ENCODE data around the gene MAML2.

Gene MAML2

DNA sequence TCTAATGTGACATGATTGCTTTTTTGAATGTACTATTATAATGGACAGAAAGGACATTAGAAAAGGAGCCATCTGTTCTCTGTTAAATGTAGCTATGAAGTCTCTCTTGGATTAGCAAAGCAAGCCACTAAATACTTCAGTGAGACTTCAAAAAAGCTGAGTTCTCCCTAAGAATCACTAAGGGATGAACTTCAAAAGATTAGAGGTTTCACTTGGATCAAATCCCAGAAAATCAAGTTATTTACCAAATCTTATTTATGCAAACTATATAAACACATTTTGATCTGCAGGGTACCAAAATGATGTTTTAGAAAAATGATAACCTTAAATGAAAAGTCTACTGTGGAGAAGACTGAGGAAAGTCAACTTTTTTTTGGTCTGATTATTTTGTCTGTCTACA lies 337.0 kb downstream of the MAML2 start:
- no peak for DNase-seq (ENCODE audit: low spot score)
- TF ChIP-seq, protein P1, sequence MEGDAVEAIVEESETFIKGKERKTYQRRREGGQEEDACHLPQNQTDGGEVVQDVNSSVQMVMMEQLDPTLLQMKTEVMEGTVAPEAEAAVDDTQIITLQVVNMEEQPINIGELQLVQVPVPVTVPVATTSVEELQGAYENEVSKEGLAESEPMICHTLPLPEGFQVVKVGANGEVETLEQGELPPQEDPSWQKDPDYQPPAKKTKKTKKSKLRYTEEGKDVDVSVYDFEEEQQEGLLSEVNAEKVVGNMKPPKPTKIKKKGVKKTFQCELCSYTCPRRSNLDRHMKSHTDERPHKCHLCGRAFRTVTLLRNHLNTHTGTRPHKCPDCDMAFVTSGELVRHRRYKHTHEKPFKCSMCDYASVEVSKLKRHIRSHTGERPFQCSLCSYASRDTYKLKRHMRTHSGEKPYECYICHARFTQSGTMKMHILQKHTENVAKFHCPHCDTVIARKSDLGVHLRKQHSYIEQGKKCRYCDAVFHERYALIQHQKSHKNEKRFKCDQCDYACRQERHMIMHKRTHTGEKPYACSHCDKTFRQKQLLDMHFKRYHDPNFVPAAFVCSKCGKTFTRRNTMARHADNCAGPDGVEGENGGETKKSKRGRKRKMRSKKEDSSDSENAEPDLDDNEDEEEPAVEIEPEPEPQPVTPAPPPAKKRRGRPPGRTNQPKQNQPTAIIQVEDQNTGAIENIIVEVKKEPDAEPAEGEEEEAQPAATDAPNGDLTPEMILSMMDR (IDR thresholded peaks at IDR 0.05; ENCODE audit: extremely low read depth, missing control alignments), result no peak

DNA sequence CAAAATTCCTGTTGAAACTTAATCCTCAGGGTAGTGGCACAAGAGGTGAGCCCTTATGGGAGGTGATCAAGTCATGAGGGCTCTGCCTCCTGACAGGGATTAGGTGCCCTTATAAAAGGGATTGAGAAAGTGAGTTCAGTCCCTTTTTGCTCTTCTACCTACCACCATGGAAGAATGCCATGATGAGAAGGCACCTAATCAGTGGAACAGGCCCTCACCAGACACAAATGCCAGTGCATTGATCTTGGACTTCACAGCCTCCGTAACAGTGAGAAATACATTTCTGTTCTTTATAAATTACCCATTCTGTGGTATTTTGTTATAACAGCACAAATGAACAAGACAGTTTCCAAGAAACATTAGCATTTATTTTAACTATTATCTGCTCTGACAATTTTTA lies 338.1 kb downstream of the MAML2 start:
- no peak for DNase-seq (ENCODE audit: low spot score)
- TF ChIP-seq, protein P1 (IDR thresholded peaks at IDR 0.05; ENCODE audit: extremely low read depth, missing control alignments), result no peak

DNA sequence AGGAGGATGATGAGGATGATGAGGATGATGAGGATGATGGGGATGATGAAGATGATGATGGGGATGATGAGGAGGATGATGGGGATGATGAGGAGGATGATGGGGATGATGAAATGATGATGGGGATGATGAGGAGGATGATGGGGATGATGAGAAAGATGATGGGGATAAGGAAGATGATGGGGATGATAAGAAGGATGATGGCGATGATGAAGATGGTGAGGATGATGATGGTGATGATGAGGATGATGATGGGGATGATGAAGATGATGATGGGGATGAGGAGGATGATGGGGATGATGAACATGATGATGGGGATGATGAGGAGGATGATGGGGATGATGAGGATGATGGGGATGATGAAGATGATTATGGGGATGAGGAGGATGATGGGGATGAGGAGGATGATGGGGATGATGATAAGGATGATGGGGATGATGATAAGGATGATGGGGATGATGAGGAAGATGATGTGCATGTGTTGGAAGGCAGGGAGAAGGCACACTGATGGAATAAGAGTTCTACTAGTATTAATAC lies 340.2 kb downstream of the MAML2 start:
- DNase-seq (ENCODE audit: low spot score), result no peak
- TF ChIP-seq, protein P1 (IDR thresholded peaks at IDR 0.05; ENCODE audit: extremely low read depth, missing control alignments), result no peak

GRCh38 chr11:96002339-96002738 lies 340.7 kb downstream of the MAML2 start:
- TF ChIP-seq, protein P1 (IDR thresholded peaks at IDR 0.05; ENCODE audit: extremely low read depth, missing control alignments), result no peak
- DNase-seq (ENCODE audit: low spot score), result no peak

DNA sequence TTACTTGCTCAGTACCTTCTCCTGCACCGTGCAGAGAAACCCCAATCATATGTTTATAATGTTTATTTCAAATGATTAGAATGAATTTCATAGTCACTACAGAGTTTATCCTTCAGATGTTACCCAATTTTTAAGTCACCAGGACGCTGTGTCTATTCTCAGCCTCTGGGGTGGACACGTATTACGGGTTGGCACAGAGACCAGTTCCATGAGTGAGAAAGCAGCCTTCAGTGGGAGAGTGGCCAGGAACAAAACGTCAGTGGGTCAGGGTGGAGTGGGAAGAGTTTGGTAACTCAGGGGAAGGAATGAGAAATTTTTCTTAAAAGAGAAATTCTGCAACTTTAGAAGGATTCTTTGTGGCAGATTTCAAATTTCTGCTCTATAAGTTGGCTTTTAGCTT lies 342.0 kb downstream of the MAML2 start:
- DNase-seq (ENCODE audit: low spot score), result no peak
- TF ChIP-seq, protein P1 (IDR thresholded peaks at IDR 0.05; ENCODE audit: extremely low read depth, missing control alignments), result no peak

- no peak for DNase-seq (ENCODE audit: low spot score)
- TF ChIP-seq, protein P1 (IDR thresholded peaks at IDR 0.05; ENCODE audit: extremely low read depth, missing control alignments), result no peak
Observed at GRCh38 chr11:95999711-96000406, 343.1 kb downstream of the MAML2 start.

DNA sequence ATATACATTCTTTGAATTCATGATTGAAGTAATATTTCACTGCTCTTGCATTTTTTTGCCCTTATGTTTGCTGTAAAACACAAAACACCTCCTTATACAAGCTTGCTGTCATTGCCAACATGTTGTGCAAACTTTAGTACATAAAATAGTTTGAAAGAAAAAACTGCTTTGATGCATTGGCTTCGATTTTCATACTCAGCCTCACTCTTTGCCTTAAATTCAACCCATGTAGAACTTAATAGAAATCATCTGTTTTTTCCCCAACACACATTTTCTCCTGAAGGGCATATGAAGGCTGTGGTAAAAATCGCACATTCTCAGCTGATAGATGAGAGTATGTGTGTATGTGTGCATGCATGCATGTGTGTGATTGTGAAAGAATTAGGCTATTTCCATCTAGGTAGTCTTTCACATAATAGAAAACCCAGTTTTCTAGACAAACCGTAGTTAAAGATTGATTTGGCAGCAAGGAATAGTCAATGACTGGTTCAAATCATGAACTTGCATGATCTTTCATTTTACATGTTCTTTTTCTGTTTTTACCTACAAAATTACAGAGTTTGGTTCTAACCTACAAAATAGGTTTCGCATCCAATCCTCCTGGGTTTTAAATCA lies 346.3 kb downstream of the MAML2 start:
- no peak for DNase-seq (ENCODE audit: low spot score)
- TF ChIP-seq, protein P1 (IDR thresholded peaks at IDR 0.05; ENCODE audit: extremely low read depth, missing control alignments), result no peak

Data from GM20000 (cell line).